GM12878 (cell line): ENCODE data around the gene CRYGA. TPM values are rescaled to one million over a fixed set of nuclear protein-coding genes. Genes with fewer than 3 reads are reported as not detected.

Source experiments
- ATAC-seq: fragments of 200-7000 bp; cut with Tn5 transposase; 3 replicates; pipeline ENCODE4 v1.9.1; 2020; ENCODE audit warnings: mild to moderate bottlenecking, moderate library complexity
- BruUV-seq: library from RNA; stranded (reverse); fragments of 400-500 nt; replicated peaks from 2 replicates; lab custom pipeline; 2021; lab: Mats Ljungman, UMichigan
- CTCF ChIA-PET: fragments of 300-600 bp; sonication (Branson Sonifier 250); formaldehyde crosslinking; extraction: SDS; loops from one replicate; lab custom pipeline; 2021; ENCODE audit warnings: inconsistent platforms; lab: Yijun Ruan, JAX
- POLR2A ChIA-PET: fragments of 350-600 bp; formaldehyde crosslinking; extraction: SDS; loops from one replicate; lab custom pipeline; 2021; ENCODE audit warnings: inconsistent platforms; lab: Charles Lee
- RAD21 ChIA-PET: fragments of 300-600 bp; sonication (Branson Sonifier 250); formaldehyde crosslinking; loops from one replicate; lab custom pipeline; 2023; ENCODE audit warnings: antibody characterized with exemption; ENCODE audit not compliant: unreplicated experiment; lab: Charles Lee
- SMC1A ChIA-PET: fragments of 300-600 bp; sonication (Branson Sonifier 250); formaldehyde crosslinking; loops from one replicate; lab custom pipeline; 2023; ENCODE audit not compliant: unreplicated experiment, uncharacterized antibody; lab: Charles Lee
- DNase-seq: peaks from one replicate; pipeline ENCODE4 v3.0.0-alpha.2; 2011; ENCODE audit warnings: low read depth, low spot score
- FAIRE-seq: peaks from 3 replicates; lab custom pipeline; 2011; peaks lifted over from hg19 to GRCh38; lab: Jason Lieb, UNC
- H2AFZ ChIP-seq: 2 replicates; pipeline ENCODE4 v1.6.0; 2011; ENCODE audit warnings: low read depth, low read length, control low read depth; ENCODE audit not compliant: control insufficient read depth
- H3K27ac ChIP-seq: 2 replicates; pipeline ENCODE4 v1.5.1; 2011; ENCODE audit warnings: control low read depth; ENCODE audit not compliant: control insufficient read depth, insufficient read depth
- H3K27me3 ChIP-seq, 2 experiments: replicated peaks in 1 of 2; 2 replicates each; pipeline versions ENCODE4 v1.6.0 to v1.6.1; 2011; ENCODE audit warnings: low read length in 1 of 2; ENCODE audit not compliant: control insufficient read depth in 2 of 2, insufficient read depth in 2 of 2
- H3K36me3 ChIP-seq, 2 experiments: 2 replicates each; pipeline ENCODE4 v1.5.1; 2011; ENCODE audit warnings: low read length in 1 of 2; ENCODE audit not compliant: control insufficient read depth in 2 of 2, insufficient read depth in 2 of 2
- H3K4me1 ChIP-seq: 2 replicates; pipeline ENCODE4 v1.6.1; 2011; ENCODE audit warnings: mild to moderate bottlenecking, low read length, moderate library complexity, mixed read lengths; ENCODE audit not compliant: control insufficient read depth, insufficient read depth
- H3K4me2 ChIP-seq: 2 replicates; pipeline ENCODE4 v1.6.0; 2011; ENCODE audit warnings: control low read depth; ENCODE audit not compliant: control insufficient read depth, insufficient read depth
- H3K4me3 ChIP-seq: fragments of 200-600 bp; sonication (generic); 2 replicates; pipeline ENCODE4 v1.5.1; 2016
- H3K79me2 ChIP-seq: 2 replicates; pipeline ENCODE4 v1.6.0; 2011; ENCODE audit warnings: low read length; ENCODE audit not compliant: control insufficient read depth, insufficient read depth
- H3K9ac ChIP-seq: 2 replicates; pipeline ENCODE4 v1.8.0; 2011; ENCODE audit warnings: low read length, control low read depth, mixed read lengths; ENCODE audit not compliant: control insufficient read depth, insufficient read depth
- H3K9me3 ChIP-seq: replicated peaks from 3 replicates; pipeline ENCODE4 v1.5.1; 2011; ENCODE audit warnings: mild to moderate bottlenecking, low read length; ENCODE audit not compliant: control insufficient read depth, insufficient read depth
- H4K20me1 ChIP-seq: 2 replicates; pipeline ENCODE4 v1.6.0; 2011; ENCODE audit not compliant: control insufficient read depth, insufficient read depth
- BACH1 ChIP-seq: fragments of 450-650 bp; IDR thresholded peaks from 2 replicates; pipeline ENCODE4 v1.6.1; 2017; ENCODE audit warnings: mild to moderate bottlenecking, borderline replicate concordance
- CHD1 ChIP-seq: IDR thresholded peaks from 2 replicates; pipeline ENCODE4 v1.6.1; 2012; ENCODE audit warnings: low read depth, low read length, improper control_type of control experiment
- HDAC6 ChIP-seq: fragments of 200-600 bp; sonication (generic); IDR thresholded peaks from one replicate; pipeline ENCODE4 v1.8.0; 2017; ENCODE audit warnings: antibody characterized with exemption; ENCODE audit not compliant: unreplicated experiment
- KDM1A ChIP-seq: fragments of 200-600 bp; sonication (generic); IDR thresholded peaks from 2 replicates; pipeline ENCODE4 v1.6.1; 2016; ENCODE audit warnings: borderline replicate concordance
- MYC ChIP-seq: IDR thresholded peaks from 2 replicates; pipeline ENCODE4 v1.6.1; 2011; ENCODE audit warnings: mild to moderate bottlenecking, low read length, moderate library complexity, inconsistent platforms; ENCODE audit not compliant: insufficient read depth, insufficient replicate concordance, insufficient read length, severe bottlenecking
- RBBP5 ChIP-seq: fragments of 200-600 bp; sonication (generic); conservative IDR thresholded peaks from 2 replicates; pipeline ENCODE4 v1.6.1; 2016
- RELB ChIP-seq: fragments of 450-650 bp; IDR thresholded peaks from 2 replicates; pipeline ENCODE4 v1.6.1; 2017; ENCODE audit warnings: low read depth, mild to moderate bottlenecking, moderate library complexity
- SPI1 ChIP-seq: IDR thresholded peaks from 2 replicates; pipeline ENCODE4 v1.6.1; 2011; ENCODE audit warnings: low read depth, mild to moderate bottlenecking, low read length, moderate library complexity, borderline replicate concordance; ENCODE audit not compliant: insufficient read depth
- SREBF2 ChIP-seq: IDR thresholded peaks from 2 replicates; pipeline ENCODE4 v1.6.1; 2012; ENCODE audit warnings: mild to moderate bottlenecking, low read length
- TBL1XR1 ChIP-seq: IDR thresholded peaks from 2 replicates; pipeline ENCODE4 v1.6.1; 2012; ENCODE audit warnings: low read depth, low read length, improper control_type of control experiment
- TCF7 ChIP-seq: IDR thresholded peaks from 2 replicates; pipeline ENCODE4 v1.6.1; 2014; ENCODE audit warnings: antibody characterized with exemption, borderline replicate concordance
- ZBTB33 ChIP-seq: fragments of 450-650 bp; IDR thresholded peaks from 2 replicates; pipeline ENCODE4 v1.6.1; 2017; ENCODE audit warnings: mild to moderate bottlenecking
- WGBS: methylation state at CpG from one replicate; pipeline ENCODE4 v1.1.6; 2016; ENCODE audit warnings: low lambda C conversion rate; ENCODE audit not compliant: insufficient replicate concordance, insufficient coverage; ENCODE audit errors: missing lambda C conversion rate; 5-methylcytosine and 5-hydroxymethylcytosine counted together
- in situ Hi-C: fragments of 300-500 bp; cut with MboI; formaldehyde crosslinking; loops from 9 replicates; pipeline ENCODE4 v1.14.3; 2018; ENCODE audit warnings: mixed read lengths
- intact Hi-C: fragments of 100-400 bp; cut with micrococcal nuclease; formaldehyde crosslinking; loops from one replicate; pipeline ENCODE4 v1.14.2; 2022; ENCODE audit not compliant: unreplicated experiment
- polyA plus RNA-seq, 11 experiments: library from polyadenylated mRNA; depleted of rRNA in 4 of 11; unstranded in 6 of 11; stranded (reverse) in 5 of 11; fragments of >200 nt; fragmentation: Nextera tagmentation in 4 of 11; fragmentation: Illumina TruSeq in 1 of 11; extraction: Ambion mirVana in 4 of 11; extraction: Trizol in 1 of 11; gene quantifications; 1 replicate in 1 of 11; 2 replicates in 10 of 11; pipeline versions ENCODE4 v1.2.1 to v1.2.3, GENCODE V29; 2011 to 2016; ENCODE audit warnings: inconsistent platforms in 2 of 11, missing spikeins in 2 of 11, low read depth in 1 of 11
- total RNA-seq, 4 experiments: library from RNA; depleted of rRNA in 3 of 4; stranded (reverse); fragments of >200 nt in 3 of 4; fragmentation: Illumina TruSeq in 1 of 4; extraction: Trizol in 1 of 4; gene quantifications; 2 replicates each; pipeline versions ENCODE4 v1.2.1 to v1.2.3, GENCODE V29; 2013 to 2021
- TF ChIP-seq, protein P1 (sequence below): fragments of 450-650 bp; formaldehyde crosslinking; IDR thresholded peaks from 2 replicates; pipeline ENCODE4 v1.4.0; 2022; ENCODE audit warnings: mild to moderate bottlenecking, moderate library complexity
- TF ChIP-seq, protein P2 (sequence below): fragments of 450-650 bp; IDR thresholded peaks from 2 replicates; pipeline ENCODE4 v1.6.1; 2017; ENCODE audit warnings: antibody characterized with exemption, mild to moderate bottlenecking, moderate library complexity

The CRYGA gene
- total and polyA plus RNA-seq, 10 of the 15 experiments (the other 5 are each of a cell fraction or from before 2014, with no cell fraction given): not detected

DNA sequence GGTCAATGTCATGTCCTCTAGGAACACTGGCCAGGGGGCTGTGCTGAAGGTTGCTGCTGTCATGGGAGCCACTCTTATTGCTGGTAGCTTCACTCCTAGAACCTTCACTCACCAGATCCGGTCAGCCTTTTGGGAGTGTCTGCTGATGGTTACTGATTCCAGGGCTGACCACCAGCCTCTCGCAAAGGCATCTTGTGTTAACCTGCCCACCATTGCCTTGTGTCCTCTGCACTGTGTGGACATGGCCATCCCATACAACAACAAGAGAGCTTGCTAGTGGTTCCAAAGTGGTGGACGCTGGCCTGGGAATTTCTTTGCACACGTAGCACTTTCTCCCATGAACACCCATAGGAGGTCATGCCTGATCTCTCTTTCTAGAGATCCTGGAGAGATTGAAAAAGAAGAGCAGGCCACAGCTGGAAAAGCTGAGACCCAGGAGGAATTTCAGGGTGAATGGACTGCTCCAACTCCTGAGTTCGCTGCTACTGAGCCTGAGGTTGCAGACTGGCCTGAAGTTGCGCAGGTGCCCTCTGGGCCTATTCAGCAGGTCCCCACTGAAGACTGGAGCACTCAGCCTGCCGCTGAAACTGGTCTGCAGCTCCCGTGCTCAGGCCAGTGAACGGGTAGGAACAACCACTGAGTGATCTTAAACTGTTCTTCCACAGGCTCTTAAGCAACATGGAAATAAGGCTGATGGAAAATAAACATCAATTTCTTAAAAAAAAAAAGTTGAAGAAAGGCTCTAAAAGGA lies 45.1 kb upstream of the CRYGA start:
- Histone ChIP-seq H3K9ac (no peak overlapping the region), H3K4me3 (no peak overlapping the region), H3K4me2 (no peak overlapping the region), H3K27me3 (no peaks in the 10 kb centered on the region), H3K9me3 (no peaks in the 10 kb centered on the region), H3K36me3 (no peaks in the 10 kb centered on the region), H3K79me2 (no peaks in the 10 kb centered on the region), H3K27ac (no peak overlapping the region), H2AFZ (no peak overlapping the region), H3K4me1 (no peaks in the 10 kb centered on the region), H4K20me1 (no peaks in the 10 kb centered on the region)
- FAIRE-seq: no peak
- CTCF ChIA-PET: no interaction called here
- no peak for ATAC-seq
- in situ Hi-C loops: no loop called here
- no TSS peak for BruUV-seq
- SMC1A ChIA-PET: no interaction called here
- DNase-seq: no peak
- POLR2A ChIA-PET: interaction anchor here (0.7 kb wide), 1 partner anchor 133 kb away, joined by 3 read pairs; no protein-coding TSS in a partner anchor
- 58% methylated on average over 9 of the region's 9 CpGs for WGBS
- RAD21 ChIA-PET: no interaction called here
- intact Hi-C loops: no loop called here
- TF ChIP-seq KDM1A (no peak), TCF7 (no peak), RBBP5 (no peak), BACH1 (no peak), HDAC6 (no peak), SPI1 (no peak), RELB (no peak), CHD1 (no peak), SREBF2 (no peak), TBL1XR1 (no peak), ZBTB33 (no peak), MYC (no peak)
- TF ChIP-seq, protein P1, sequence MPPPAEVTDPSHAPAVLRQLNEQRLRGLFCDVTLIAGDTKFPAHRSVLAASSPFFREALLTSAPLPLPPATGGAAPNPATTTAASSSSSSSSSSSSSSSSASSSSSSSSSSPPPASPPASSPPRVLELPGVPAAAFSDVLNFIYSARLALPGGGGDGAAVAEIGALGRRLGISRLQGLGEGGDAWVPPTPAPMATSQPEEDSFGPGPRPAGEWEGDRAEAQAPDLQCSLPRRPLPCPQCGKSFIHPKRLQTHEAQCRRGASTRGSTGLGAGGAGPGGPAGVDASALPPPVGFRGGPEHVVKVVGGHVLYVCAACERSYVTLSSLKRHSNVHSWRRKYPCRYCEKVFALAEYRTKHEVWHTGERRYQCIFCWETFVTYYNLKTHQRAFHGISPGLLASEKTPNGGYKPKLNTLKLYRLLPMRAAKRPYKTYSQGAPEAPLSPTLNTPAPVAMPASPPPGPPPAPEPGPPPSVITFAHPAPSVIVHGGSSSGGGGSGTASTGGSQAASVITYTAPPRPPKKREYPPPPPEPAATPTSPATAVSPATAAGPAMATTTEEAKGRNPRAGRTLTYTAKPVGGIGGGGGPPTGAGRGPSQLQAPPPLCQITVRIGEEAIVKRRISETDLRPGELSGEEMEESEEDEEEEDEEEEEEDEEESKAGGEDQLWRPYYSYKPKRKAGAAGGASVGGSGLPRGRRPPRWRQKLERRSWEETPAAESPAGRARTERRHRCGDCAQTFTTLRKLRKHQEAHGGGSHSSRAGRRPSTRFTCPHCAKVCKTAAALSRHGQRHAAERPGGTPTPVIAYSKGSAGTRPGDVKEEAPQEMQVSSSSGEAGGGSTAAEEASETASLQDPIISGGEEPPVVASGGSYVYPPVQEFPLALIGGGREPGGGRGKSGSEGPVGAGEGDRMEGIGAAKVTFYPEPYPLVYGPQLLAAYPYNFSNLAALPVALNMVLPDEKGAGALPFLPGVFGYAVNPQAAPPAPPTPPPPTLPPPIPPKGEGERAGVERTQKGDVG (CRISPR knock-in tag): no peak
- TF ChIP-seq, protein P2, sequence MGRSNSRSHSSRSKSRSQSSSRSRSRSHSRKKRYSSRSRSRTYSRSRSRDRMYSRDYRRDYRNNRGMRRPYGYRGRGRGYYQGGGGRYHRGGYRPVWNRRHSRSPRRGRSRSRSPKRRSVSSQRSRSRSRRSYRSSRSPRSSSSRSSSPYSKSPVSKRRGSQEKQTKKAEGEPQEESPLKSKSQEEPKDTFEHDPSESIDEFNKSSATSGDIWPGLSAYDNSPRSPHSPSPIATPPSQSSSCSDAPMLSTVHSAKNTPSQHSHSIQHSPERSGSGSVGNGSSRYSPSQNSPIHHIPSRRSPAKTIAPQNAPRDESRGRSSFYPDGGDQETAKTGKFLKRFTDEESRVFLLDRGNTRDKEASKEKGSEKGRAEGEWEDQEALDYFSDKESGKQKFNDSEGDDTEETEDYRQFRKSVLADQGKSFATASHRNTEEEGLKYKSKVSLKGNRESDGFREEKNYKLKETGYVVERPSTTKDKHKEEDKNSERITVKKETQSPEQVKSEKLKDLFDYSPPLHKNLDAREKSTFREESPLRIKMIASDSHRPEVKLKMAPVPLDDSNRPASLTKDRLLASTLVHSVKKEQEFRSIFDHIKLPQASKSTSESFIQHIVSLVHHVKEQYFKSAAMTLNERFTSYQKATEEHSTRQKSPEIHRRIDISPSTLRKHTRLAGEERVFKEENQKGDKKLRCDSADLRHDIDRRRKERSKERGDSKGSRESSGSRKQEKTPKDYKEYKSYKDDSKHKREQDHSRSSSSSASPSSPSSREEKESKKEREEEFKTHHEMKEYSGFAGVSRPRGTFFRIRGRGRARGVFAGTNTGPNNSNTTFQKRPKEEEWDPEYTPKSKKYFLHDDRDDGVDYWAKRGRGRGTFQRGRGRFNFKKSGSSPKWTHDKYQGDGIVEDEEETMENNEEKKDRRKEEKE: no peak
